Activated CD8-positive, alpha-beta memory T cell treated with anti-CD3 and anti-CD28 coated beads for 48 hours (primary cell): ENCODE measurements around the gene GPR26.

Experiments used
- DNase-seq, 3 experiments: peaks; one replicate each; pipeline ENCODE4 v3.0.0-alpha.2; 2020; ENCODE audit warnings: low read depth in 2 of 3, low spot score in 2 of 3

Gene GPR26, protein sequence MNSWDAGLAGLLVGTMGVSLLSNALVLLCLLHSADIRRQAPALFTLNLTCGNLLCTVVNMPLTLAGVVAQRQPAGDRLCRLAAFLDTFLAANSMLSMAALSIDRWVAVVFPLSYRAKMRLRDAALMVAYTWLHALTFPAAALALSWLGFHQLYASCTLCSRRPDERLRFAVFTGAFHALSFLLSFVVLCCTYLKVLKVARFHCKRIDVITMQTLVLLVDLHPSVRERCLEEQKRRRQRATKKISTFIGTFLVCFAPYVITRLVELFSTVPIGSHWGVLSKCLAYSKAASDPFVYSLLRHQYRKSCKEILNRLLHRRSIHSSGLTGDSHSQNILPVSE

GRCh38 chr10:123666318-123667236 lies at the start of gene GPR26:
Gene GPR26 (plus strand): TSS chr10:123666355. CDS start chr10:123666408, 53 bp downstream.
- no peak for DNase-seq

GRCh38 chr10:123618224-123618623 lies 47.9 kb upstream of the GPR26 start:
- no peak for DNase-seq

DNA sequence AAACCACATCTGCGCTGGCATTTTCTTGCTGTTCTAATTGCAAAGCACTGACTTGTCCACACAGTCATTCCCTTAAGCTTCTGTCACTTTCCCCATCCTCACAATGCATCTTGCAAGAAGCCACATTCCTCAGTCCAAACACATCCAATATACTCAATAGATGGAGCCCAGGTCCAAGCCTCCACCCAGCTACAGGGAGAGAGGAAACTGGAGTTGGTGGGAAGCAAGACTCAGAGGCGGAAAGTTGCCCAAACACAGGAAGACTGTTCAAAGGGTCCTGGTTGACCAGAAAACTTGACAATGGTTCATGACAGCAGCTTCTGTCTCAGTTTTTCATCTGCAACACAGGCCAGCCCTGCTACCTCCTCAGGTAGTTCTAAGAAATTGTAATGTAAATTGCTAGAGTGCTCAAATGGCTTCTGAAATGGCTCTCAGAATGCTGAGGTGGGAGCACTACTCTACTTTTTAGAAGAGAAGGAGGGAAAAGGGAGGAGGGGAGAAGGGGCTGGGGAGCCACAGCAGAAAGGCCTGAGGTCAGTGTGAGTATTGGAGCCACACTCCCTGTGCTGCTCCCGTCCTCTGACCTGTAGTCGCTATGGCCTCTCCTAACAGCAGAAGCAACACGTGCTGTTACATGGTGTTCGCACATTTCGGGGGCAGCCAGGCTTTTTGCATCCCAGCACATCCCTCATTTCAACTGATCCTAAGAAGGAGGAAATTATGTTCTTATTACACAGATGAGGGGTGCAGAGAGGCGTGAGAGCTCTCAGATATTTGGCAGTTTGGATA lies 46.9 kb upstream of the GPR26 start:
- no peak for DNase-seq

DNA sequence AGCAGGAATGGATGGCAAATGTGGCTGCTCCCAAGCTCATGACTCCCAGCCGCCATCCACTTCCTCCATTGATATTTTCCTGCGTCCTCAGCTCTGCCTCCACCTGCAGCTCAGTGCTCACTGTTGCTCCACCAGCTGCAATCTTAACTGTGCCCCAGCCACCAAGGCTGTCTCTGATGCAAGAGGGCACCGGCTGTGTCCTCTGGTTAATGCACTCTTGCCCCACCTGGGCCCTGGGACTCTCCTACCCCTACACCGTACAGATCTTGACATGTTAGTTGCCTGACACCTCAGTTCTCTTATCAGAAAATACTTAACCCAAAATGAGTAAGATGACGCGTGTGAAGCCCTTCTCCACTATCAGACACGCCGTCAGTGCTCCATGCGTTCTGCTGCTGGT lies 45.5 kb upstream of the GPR26 start:
- no peak for DNase-seq

DNA sequence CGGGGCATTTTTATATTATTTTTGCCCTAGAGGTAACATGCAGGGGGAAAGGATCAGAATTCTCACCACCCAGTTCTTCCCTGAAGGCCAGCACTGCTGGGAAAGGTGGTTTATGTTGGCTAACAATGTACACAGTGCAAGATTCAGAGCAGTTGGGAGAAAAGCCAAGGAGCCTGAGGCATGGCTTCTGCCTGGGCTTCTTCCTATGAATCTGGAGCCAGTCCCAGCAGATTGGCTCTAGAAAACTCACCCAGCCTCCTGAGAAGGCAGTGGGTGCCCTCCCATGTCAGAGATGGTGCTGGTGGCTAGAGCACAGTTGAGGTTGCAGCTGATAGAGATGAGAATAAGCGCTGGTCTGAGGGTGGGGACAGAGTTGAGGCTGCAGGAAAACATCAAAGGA lies 44.7 kb upstream of the GPR26 start:
- no peak for DNase-seq

- DNase-seq: no peak
These were observed 44.2 kb upstream of the GPR26 start for GRCh38 chr10:123621916-123622315.

- DNase-seq: no peak
These were observed 43.8 kb upstream of the GPR26 start for GRCh38 chr10:123622381-123622780.

DNA sequence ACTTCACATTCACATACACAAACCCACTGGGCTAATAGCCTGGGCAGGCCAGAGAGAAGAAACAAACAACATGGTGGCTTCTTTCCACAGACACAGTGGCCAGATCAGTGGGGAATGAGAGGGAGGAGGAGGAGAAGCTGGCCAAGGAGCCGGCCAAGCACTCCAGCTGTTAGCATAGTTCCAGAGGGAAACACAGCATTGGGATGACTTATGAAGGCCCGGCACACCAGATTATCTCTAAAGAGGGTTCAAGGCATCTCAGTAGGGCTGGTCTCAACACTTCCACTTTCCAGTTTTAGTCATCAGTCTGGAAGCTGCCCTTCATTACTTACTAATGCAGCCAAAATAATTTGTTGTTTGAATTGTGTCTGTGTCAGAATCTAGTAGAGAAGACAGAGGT lies 42.1 kb upstream of the GPR26 start:
- DNase-seq: no peak

- no peak for DNase-seq
These were observed 33.0 kb upstream of the GPR26 start for GRCh38 chr10:123633106-123633505.

DNA sequence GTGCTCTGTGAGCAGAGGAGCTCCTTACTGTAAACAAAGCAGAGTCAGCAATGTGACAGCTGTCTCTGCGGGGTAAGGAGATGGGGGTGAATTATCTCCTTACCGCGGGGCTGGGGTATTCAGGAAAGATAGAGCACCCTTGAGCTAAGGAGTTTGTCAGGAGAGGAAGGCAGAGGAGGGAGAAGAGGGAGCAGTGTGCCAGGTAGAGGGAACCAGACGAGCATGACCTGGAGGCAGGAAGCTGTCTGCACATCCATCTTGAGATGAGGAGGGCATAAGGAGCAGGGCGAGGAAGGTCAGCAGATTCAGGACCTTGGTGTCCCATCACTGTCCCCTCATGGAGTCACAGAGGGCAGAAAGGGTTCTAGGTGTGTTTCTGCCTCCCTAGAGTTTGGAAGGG lies 32.5 kb upstream of the GPR26 start:
- no peak for DNase-seq

- DNase-seq: no peak
These were observed 31.9 kb upstream of the GPR26 start for GRCh38 chr10:123634221-123634620.

GRCh38 chr10:123635131-123635530 lies 31.0 kb upstream of the GPR26 start:
- DNase-seq: no peak

GRCh38 chr10:123635745-123636144 lies 30.4 kb upstream of the GPR26 start:
- DNase-seq: no peak

DNA sequence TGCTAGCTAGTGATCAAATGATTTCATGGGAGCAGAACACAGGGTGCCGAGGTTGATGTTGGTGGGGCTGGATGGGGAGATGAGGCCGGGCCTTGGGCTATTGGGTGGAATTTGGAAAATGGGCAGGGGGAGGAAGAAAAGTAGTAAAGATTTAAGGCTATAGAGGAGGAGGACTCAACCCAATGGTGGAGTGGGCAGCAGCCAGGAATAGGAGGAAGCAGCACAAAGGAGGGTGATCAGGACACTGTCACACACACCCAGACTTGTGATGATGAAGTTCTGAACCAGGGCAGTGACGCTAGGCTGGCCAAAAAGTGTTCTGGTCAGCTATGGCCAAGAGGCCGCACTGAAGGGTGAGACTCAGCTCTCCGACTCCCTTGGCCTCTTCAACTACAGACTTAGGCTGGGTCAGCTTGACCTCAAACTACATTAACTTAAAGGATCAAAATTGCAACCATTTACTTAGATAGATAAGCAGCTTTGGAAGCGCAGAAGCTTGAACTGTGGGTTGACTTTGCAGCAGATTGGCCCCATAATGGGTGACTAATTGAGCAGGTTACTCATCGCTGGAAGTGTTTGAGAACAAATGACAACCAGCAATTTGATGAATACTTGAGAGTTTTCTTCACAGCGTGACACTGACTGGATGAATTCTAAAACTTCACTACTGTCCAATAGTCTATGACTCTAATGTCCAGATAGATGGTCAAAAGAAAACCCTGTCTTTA lies 29.4 kb upstream of the GPR26 start:
- no peak for DNase-seq

GRCh38 chr10:123637326-123637880 lies 28.8 kb upstream of the GPR26 start:
- no peak for DNase-seq

DNA sequence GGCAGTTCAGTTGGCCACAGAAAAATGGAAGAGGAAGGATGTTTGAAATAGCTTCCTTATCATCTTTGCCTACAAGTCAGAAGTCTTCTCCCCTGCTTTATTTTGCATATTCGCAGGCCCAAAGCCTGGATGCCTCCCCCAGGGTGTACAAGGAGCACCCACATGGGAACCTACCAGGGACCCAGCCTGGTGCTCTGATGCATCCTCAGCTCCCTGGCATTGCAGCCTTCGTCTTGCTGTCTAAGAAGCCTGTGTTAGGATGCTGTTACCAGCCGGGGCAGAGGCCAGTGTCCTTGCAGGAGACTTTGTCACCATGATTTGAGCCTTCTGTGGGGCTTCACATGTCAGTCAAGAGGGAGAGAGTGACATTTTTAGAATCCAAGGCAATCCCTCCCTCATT lies 27.0 kb upstream of the GPR26 start:
- no peak for DNase-seq

GRCh38 chr10:123640016-123640535 lies 26.1 kb upstream of the GPR26 start:
- no peak for DNase-seq

- DNase-seq: no peak
These were observed 23.9 kb upstream of the GPR26 start for GRCh38 chr10:123642293-123642692.

DNA sequence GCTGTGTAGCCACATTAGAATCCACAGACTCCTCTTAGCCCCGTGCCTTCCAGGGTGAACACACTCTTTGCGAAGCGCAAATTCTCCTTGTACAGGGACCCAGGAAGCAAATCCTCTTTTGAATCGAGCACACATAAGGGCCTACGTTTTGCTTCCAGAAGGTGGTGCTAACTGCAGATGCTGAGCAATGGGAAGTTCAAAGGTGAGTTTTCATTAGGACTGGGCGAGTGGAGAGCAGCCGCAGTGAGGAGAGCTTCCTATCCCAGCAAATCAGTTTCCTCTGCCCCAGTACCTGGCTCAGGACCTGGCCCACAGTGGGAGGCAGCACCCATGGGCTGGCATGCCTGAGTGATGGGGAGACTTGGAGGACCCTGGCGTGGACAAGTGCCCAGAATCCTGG lies 23.5 kb upstream of the GPR26 start:
- no peak for DNase-seq

DNA sequence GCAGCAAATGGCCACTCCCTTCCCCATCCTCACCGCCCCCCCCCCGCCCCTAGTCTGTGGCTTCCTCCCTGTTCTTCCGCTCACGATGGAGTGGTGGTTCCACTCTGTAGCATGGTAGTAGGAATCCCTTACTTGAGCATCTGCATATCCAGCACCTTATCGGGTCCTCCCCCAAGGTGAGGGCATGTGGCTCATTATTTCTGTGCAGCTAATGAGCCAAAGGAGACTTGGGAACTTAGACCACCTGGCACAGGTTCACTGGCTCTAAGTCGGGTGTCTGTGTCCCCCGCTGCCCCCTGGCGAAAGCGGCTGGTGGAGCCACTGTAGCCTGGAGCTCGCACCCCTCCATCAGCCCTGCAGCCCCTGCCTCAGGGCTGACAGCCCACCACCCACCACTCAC lies 22.8 kb upstream of the GPR26 start:
- no peak for DNase-seq
